Measurements from ENCODE around the gene C20orf96. TPM values are rescaled to one million over a fixed set of nuclear protein-coding genes. Genes with fewer than 3 reads are reported as not detected.

C20orf96 gene
- total RNA-seq, 1 experiment from 2014 or later = 3.8 TPM

GRCh38 chr20:288956-289692, 1.4 kb downstream of the C20orf96 start:
- ChIA-PET CTCF (interaction anchor here (0.7 kb wide), 1 partner anchor 53 kb away, joined by 3 read pairs; no protein-coding TSS in a partner anchor), POLR2A (interaction anchor here (1.0 to 3.3 kb wide), 3 partner anchors 9 to 35 kb away, joined by 4 to 32 read pairs (median 8); partner anchors contain the start of gene SOX12)
- no TSS peak for BruUV-seq (replicated peaks)

GRCh38 chr20:286508-286907, 4.0 kb downstream of the C20orf96 start:
- intact Hi-C loops (cut with micrococcal nuclease) = no loop called here
- no peak for TF ChIP-seq CTCF (IDR thresholded peaks at IDR 0.05; ENCODE audit: unreplicated experiment)
- H3K36me3 Mint-ChIP-seq (ENCODE audit: insufficient read depth, unreplicated experiment) = no peaks in the 10 kb centered on the region
- H3K9me3 Mint-ChIP-seq (ENCODE audit: unreplicated experiment) = no peaks in the 10 kb centered on the region
- no peaks in the 10 kb centered on the region for H3K27me3 Mint-ChIP-seq (ENCODE audit: insufficient read depth, unreplicated experiment)
- ChIA-PET CTCF (no interaction called here), POLR2A (no interaction called here)
- no peak overlapping the region for H3K4me3 Mint-ChIP-seq (ENCODE audit: unreplicated experiment)
- peaks cover 9% of the 10 kb centered on the region for H3K4me1 Mint-ChIP-seq (ENCODE audit: insufficient read depth, unreplicated experiment)
- no peak for DNase-seq (ENCODE audit: unreplicated experiment)
- no TSS peak for BruUV-seq (replicated peaks)
- H3K27ac Mint-ChIP-seq (ENCODE audit: low read depth, unreplicated experiment) = no peak overlapping the region

More at GRCh38 chr20:288956-289692, 1.4 kb downstream of the C20orf96 start:
- no peak for TF ChIP-seq CTCF (IDR thresholded peaks at IDR 0.05; ENCODE audit: unreplicated experiment)
- Mint-ChIP-seq H3K4me3 (ENCODE audit: unreplicated experiment) (no peak overlapping the region), H3K36me3 (ENCODE audit: insufficient read depth, unreplicated experiment) (no peaks in the 10 kb centered on the region), H3K4me1 (ENCODE audit: insufficient read depth, unreplicated experiment) (peaks cover 9% of the 10 kb centered on the region), H3K27ac (ENCODE audit: low read depth, unreplicated experiment) (no peak overlapping the region), H3K9me3 (ENCODE audit: unreplicated experiment) (no peaks in the 10 kb centered on the region), H3K27me3 (ENCODE audit: insufficient read depth, unreplicated experiment) (no peaks in the 10 kb centered on the region)
- no peak for DNase-seq (ENCODE audit: unreplicated experiment)
- intact Hi-C loops (cut with micrococcal nuclease) = no loop called here

GRCh38 chr20:284172-284571, 6.4 kb downstream of the C20orf96 start:
- Mint-ChIP-seq H3K27ac (ENCODE audit: low read depth, unreplicated experiment) (no peak overlapping the region), H3K36me3 (ENCODE audit: insufficient read depth, unreplicated experiment) (no peaks in the 10 kb centered on the region), H3K9me3 (ENCODE audit: unreplicated experiment) (no peaks in the 10 kb centered on the region), H3K4me3 (ENCODE audit: unreplicated experiment) (no peak overlapping the region), H3K27me3 (ENCODE audit: insufficient read depth, unreplicated experiment) (no peaks in the 10 kb centered on the region), H3K4me1 (ENCODE audit: insufficient read depth, unreplicated experiment) (peaks cover under 1% of the 10 kb centered on the region)
- intact Hi-C loops (cut with micrococcal nuclease) = no loop called here
- TF ChIP-seq CTCF (IDR thresholded peaks at IDR 0.05; ENCODE audit: unreplicated experiment) = no peak
- POLR2A ChIA-PET = interaction anchor here (1.2 kb wide), 1 partner anchor 13 kb away, joined by 4 read pairs; the partner anchor contains the start of gene ZCCHC3
- BruUV-seq (replicated peaks) = no TSS peak
- DNase-seq (ENCODE audit: unreplicated experiment) = no peak
- CTCF ChIA-PET = interaction anchor here (0.6 to 2.6 kb wide), 4 partner anchors 9 to 46 kb away, joined by 3 to 15 read pairs (median 5); no protein-coding TSS in a partner anchor

GRCh38 chr20:278607-279571, 11.7 kb downstream of the C20orf96 start:
- Mint-ChIP-seq H3K9me3 (ENCODE audit: unreplicated experiment) (no peaks in the 10 kb centered on the region), H3K36me3 (ENCODE audit: insufficient read depth, unreplicated experiment) (no peaks in the 10 kb centered on the region), H3K4me3 (ENCODE audit: unreplicated experiment) (no peak overlapping the region), H3K4me1 (ENCODE audit: insufficient read depth, unreplicated experiment) (no peaks in the 10 kb centered on the region), H3K27me3 (ENCODE audit: insufficient read depth, unreplicated experiment) (no peaks in the 10 kb centered on the region), H3K27ac (ENCODE audit: low read depth, unreplicated experiment) (no peak overlapping the region)
- no peak for DNase-seq (ENCODE audit: unreplicated experiment)
- ChIA-PET CTCF (interaction anchor here (0.6 to 2.3 kb wide), 4 partner anchors 11 to 1534 kb away, joined by 3 to 13 read pairs (median 7); no protein-coding TSS in a partner anchor), POLR2A (no interaction called here)
- TF ChIP-seq CTCF (IDR thresholded peaks at IDR 0.05; ENCODE audit: unreplicated experiment) = no peak
- intact Hi-C loops (cut with micrococcal nuclease) = no loop called here
- no TSS peak for BruUV-seq (replicated peaks)
